SK-N-SH treated with all-trans-retinoic acid at 6 μM for 48 hours (cell line): ENCODE measurements around the gene GSAP.

Experiments
- ATAC-seq: fragments of 200-7000 bp; cut with Tn5 transposase; 3 replicates; pipeline ENCODE4 v1.9.1; 2020; ENCODE audit warnings: mild to moderate bottlenecking, moderate library complexity
- ARNTL ChIP-seq: fragments of 450-650 bp; formaldehyde crosslinking; IDR thresholded peaks from 2 replicates; pipeline ENCODE4 v1.5.0; 2020; ENCODE audit warnings: low read depth, mild to moderate bottlenecking, moderate library complexity, borderline replicate concordance
- BACH2 ChIP-seq: fragments of 250-450 bp; sonication (Bioruptor Pico); IDR thresholded peaks from 2 replicates; pipeline ENCODE4 v1.9.0; 2021; ENCODE audit warnings: mild to moderate bottlenecking, borderline replicate concordance
- CSDC2 ChIP-seq: fragments of 250-450 bp; sonication (Bioruptor Pico); IDR thresholded peaks from 2 replicates; pipeline ENCODE4 v1.5.0; 2020; ENCODE audit warnings: mild to moderate bottlenecking, moderate library complexity
- CSRNP3 ChIP-seq: fragments of 250-450 bp; sonication (Bioruptor Pico); IDR thresholded peaks from 2 replicates; pipeline ENCODE4 v1.5.1; 2021; ENCODE audit warnings: mild to moderate bottlenecking, moderate library complexity
- ESRRG ChIP-seq: fragments of 250-450 bp; sonication (Bioruptor Pico); IDR thresholded peaks from 2 replicates; pipeline ENCODE4 v1.6.1; 2021; ENCODE audit warnings: mild to moderate bottlenecking
- GLIS3 ChIP-seq: fragments of 250-450 bp; sonication (Bioruptor Pico); IDR thresholded peaks from 2 replicates; pipeline ENCODE4 v1.5.0; 2020; ENCODE audit warnings: mild to moderate bottlenecking, moderate library complexity
- ISL1 ChIP-seq: fragments of 250-450 bp; sonication (Bioruptor Pico); IDR thresholded peaks from 2 replicates; pipeline ENCODE4 v2.1.2; 2022; ENCODE audit warnings: mild to moderate bottlenecking, moderate library complexity
- OSR1 ChIP-seq: fragments of 250-450 bp; sonication (Bioruptor Pico); IDR thresholded peaks from 2 replicates; pipeline ENCODE4 v1.8.0; 2022; ENCODE audit warnings: moderate library complexity, mild to moderate bottlenecking, inconsistent platforms
- POU6F1 ChIP-seq: fragments of 250-450 bp; sonication (Bioruptor Pico); IDR thresholded peaks from 2 replicates; pipeline ENCODE4 v1.8.0; 2021; ENCODE audit warnings: low read depth, mild to moderate bottlenecking, moderate library complexity, borderline replicate concordance
- RARB ChIP-seq: fragments of 250-450 bp; sonication (Bioruptor Pico); IDR thresholded peaks from 2 replicates; pipeline ENCODE4 v1.8.0; 2021; ENCODE audit warnings: mild to moderate bottlenecking, moderate library complexity
- SNAI2 ChIP-seq: fragments of 250-450 bp; sonication (Bioruptor Pico); IDR thresholded peaks from 2 replicates; pipeline ENCODE4 v1.5.0; 2020; ENCODE audit warnings: mild to moderate bottlenecking, moderate library complexity
- TCF4 ChIP-seq: fragments of 250-450 bp; sonication (Bioruptor Pico); IDR thresholded peaks from 2 replicates; pipeline ENCODE4 v1.8.0; 2021; ENCODE audit warnings: mild to moderate bottlenecking, moderate library complexity, borderline replicate concordance
- TSHZ2 ChIP-seq: fragments of 250-450 bp; sonication (Bioruptor Pico); IDR thresholded peaks from 2 replicates; pipeline ENCODE4 v1.5.0; 2020; ENCODE audit warnings: mild to moderate bottlenecking, moderate library complexity
- ZC3H10 ChIP-seq: fragments of 250-450 bp; sonication (Bioruptor Pico); IDR thresholded peaks from 2 replicates; pipeline ENCODE4 v1.5.1; 2021; ENCODE audit warnings: mild to moderate bottlenecking, moderate library complexity
- ZFP3 ChIP-seq: fragments of 250-450 bp; sonication (Bioruptor Pico); IDR thresholded peaks from 2 replicates; pipeline ENCODE4 v1.5.0; 2020; ENCODE audit warnings: mild to moderate bottlenecking, moderate library complexity
- ZFP30 ChIP-seq: fragments of 450-650 bp; formaldehyde crosslinking; IDR thresholded peaks from 2 replicates; pipeline ENCODE4 v1.5.0; 2022; ENCODE audit warnings: mild to moderate bottlenecking, moderate library complexity
- ZNF565 ChIP-seq: fragments of 450-650 bp; formaldehyde crosslinking; conservative IDR thresholded peaks from 2 replicates; pipeline ENCODE4 v1.5.0; 2020; ENCODE audit warnings: low read depth, mild to moderate bottlenecking, moderate library complexity
- ZNF70 ChIP-seq: fragments of 450-650 bp; formaldehyde crosslinking; IDR thresholded peaks from 2 replicates; pipeline ENCODE4 v1.5.0; 2020; ENCODE audit warnings: mild to moderate bottlenecking, moderate library complexity
- ZNF8 ChIP-seq: fragments of 450-650 bp; formaldehyde crosslinking; IDR thresholded peaks from 2 replicates; pipeline ENCODE4 v1.5.0; 2020; ENCODE audit warnings: mild to moderate bottlenecking, moderate library complexity
- TF ChIP-seq, protein P1 (sequence below): fragments of 250-450 bp; sonication (Bioruptor Pico); IDR thresholded peaks from 2 replicates; pipeline ENCODE4 v1.8.0; 2020; ENCODE audit warnings: mild to moderate bottlenecking, moderate library complexity, borderline replicate concordance

The GSAP gene

DNA sequence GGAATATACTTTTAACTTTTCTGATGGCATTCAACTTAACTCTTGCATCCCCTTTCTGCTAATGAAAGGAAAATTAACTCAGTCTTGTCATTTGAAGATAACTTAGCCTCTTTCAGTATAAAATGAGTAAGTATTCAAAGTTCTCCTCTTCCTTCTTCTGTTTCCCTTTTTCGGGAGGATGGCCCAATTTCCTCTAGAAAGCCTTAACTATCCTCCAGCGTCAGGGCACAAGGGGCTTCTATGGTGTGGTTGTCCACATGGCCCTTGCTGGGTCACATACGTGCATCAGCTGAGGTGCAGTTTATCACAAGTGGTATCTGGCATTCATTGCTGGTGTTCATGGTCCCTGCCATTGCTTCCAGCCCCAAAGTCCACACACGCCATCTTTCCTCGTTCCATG lies 17.8 kb upstream of the GSAP start:
- TF ChIP-seq ZNF70 (no peak), BACH2 (CRISPR knock-in tag) (no peak), ZFP3 (CRISPR knock-in tag) (no peak), GLIS3 (CRISPR knock-in tag) (no peak), CSRNP3 (CRISPR knock-in tag) (no peak), OSR1 (CRISPR knock-in tag) (no peak), ZFP30 (CRISPR knock-in tag) (no peak), ARNTL (CRISPR knock-in tag) (no peak), SNAI2 (no peak), ZNF8 (CRISPR knock-in tag) (no peak), TCF4 (CRISPR knock-in tag) (no peak), POU6F1 (CRISPR knock-in tag) (no peak), ZNF565 (CRISPR knock-in tag) (no peak), RARB (CRISPR knock-in tag) (no peak), ZC3H10 (CRISPR knock-in tag) (no peak), ESRRG (CRISPR knock-in tag) (no peak), CSDC2 (no peak), TSHZ2 (CRISPR knock-in tag) (no peak)
- TF ChIP-seq, protein P1, sequence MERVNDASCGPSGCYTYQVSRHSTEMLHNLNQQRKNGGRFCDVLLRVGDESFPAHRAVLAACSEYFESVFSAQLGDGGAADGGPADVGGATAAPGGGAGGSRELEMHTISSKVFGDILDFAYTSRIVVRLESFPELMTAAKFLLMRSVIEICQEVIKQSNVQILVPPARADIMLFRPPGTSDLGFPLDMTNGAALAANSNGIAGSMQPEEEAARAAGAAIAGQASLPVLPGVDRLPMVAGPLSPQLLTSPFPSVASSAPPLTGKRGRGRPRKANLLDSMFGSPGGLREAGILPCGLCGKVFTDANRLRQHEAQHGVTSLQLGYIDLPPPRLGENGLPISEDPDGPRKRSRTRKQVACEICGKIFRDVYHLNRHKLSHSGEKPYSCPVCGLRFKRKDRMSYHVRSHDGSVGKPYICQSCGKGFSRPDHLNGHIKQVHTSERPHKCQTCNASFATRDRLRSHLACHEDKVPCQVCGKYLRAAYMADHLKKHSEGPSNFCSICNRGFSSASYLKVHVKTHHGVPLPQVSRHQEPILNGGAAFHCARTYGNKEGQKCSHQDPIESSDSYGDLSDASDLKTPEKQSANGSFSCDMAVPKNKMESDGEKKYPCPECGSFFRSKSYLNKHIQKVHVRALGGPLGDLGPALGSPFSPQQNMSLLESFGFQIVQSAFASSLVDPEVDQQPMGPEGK (CRISPR knock-in tag), result no peak
- TF ChIP-seq, all 23 proteins: peak for 0
- ATAC-seq, result no peak

GRCh38 chr7:77430927-77431326 lies 14.8 kb upstream of the GSAP start:
- ATAC-seq, result no peak
- no peak for TF ChIP-seq TCF4 (CRISPR knock-in tag)
- TF ChIP-seq GLIS3 (CRISPR knock-in tag), result no peak
- TF ChIP-seq ISL1, result 0 out of 2 replicates have a peak, but pooled peaks have one; percentile 4
- no peak for TF ChIP-seq ZC3H10 (CRISPR knock-in tag)

DNA sequence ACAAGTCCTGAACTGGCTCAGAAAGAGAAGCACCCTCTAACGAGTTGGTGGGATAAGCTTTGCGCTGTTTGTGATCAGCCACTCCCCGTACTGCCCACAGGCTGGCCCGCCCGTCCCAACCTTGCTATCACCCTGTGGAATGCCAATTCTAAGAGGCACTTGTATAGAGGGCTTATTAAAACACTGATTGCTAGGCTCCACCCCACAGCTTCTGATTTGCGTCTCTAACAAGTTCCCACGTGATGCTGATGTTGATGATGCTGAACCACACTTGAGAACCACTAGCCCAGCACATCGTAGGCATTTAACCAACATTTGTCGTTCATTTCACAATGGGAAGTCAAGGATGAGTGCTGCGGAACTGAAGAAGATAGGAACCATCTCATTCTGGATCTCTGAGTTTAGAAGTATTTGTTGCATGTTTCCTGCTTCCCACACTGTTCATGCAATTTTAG lies 12.7 kb upstream of the GSAP start:
- TF ChIP-seq ESRRG (CRISPR knock-in tag) (no peak), ZNF70 (no peak), TCF4 (CRISPR knock-in tag) (no peak), GLIS3 (CRISPR knock-in tag) (no peak), POU6F1 (CRISPR knock-in tag) (no peak), ZFP30 (CRISPR knock-in tag) (no peak), ISL1 (no peak), CSRNP3 (CRISPR knock-in tag) (no peak)
- no peak for ATAC-seq
